AG09309 (cell line): Measurements from ENCODE around the gene DACT3.

ENCODE experiments used
- DNase-seq: peaks from one replicate; pipeline ENCODE4 v3.0.0-alpha.2; 2010; ENCODE audit warnings: low read depth
- H3K4me3 ChIP-seq: 2 replicates; pipeline ENCODE4 v1.5.1; 2011; ENCODE audit warnings: mild to moderate bottlenecking, low read depth, low read length, moderate library complexity; ENCODE audit not compliant: control insufficient read depth
- TF ChIP-seq, protein P1 (sequence below): IDR thresholded peaks from 2 replicates; pipeline ENCODE4 v1.5.1; 2011; ENCODE audit warnings: mild to moderate bottlenecking, low read depth, low read length, inconsistent platforms; ENCODE audit not compliant: insufficient read depth, control insufficient read depth; ENCODE audit errors: missing control alignments

DACT3 gene

DNA sequence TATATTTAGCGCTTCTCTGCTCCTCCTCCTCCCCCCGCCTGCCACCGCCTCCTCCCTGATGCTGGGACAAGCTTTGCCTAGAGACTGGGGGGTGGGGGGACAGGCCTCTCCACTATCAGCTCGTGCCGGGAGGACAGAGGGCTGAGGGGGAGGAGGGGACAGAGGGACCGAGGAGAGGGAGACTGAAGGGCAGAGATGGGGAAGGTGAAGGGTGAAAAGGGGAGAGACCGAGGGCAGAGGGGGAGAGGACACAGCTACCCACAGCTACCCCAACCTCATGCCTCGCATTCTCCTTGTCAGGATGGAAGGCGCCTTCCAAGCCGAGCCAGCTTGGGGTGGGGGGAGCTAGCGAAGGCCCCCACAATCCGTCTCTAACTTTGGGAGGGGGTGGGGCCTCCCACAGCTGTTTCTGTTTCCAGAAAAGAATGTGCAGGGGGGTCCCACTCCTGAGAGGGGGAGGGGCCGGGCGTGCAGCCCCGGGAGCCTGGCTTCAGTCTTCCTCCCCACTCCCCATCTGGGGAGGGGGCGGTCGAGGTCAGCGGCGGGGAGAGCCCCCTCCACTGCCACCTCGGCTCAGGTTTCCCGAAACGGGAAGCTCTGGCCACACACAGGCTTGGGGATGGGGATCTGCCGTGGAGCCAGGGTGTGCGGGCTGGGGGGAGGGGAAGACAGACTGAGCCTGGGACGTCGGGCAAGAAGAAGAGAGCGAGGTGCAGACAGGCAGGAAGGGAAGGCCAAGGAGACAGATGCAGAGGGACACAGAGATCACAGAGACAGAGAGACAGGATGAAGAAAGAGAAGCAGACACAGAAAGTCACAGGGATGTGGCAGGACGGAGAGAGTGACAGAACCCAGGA, 1.6 kb downstream of the DACT3 start:
- TF ChIP-seq, protein P1, sequence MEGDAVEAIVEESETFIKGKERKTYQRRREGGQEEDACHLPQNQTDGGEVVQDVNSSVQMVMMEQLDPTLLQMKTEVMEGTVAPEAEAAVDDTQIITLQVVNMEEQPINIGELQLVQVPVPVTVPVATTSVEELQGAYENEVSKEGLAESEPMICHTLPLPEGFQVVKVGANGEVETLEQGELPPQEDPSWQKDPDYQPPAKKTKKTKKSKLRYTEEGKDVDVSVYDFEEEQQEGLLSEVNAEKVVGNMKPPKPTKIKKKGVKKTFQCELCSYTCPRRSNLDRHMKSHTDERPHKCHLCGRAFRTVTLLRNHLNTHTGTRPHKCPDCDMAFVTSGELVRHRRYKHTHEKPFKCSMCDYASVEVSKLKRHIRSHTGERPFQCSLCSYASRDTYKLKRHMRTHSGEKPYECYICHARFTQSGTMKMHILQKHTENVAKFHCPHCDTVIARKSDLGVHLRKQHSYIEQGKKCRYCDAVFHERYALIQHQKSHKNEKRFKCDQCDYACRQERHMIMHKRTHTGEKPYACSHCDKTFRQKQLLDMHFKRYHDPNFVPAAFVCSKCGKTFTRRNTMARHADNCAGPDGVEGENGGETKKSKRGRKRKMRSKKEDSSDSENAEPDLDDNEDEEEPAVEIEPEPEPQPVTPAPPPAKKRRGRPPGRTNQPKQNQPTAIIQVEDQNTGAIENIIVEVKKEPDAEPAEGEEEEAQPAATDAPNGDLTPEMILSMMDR, result no peak
- DNase-seq, result no peak
- peak overlapping the region; percentile 54 for H3K4me3 ChIP-seq

- TF ChIP-seq, protein P1, result no peak
- DNase-seq, result no peak
- no peak overlapping the region for H3K4me3 ChIP-seq
These were observed 4.4 kb downstream of the DACT3 start for GRCh38 chr19:46656541-46656940.

DNA sequence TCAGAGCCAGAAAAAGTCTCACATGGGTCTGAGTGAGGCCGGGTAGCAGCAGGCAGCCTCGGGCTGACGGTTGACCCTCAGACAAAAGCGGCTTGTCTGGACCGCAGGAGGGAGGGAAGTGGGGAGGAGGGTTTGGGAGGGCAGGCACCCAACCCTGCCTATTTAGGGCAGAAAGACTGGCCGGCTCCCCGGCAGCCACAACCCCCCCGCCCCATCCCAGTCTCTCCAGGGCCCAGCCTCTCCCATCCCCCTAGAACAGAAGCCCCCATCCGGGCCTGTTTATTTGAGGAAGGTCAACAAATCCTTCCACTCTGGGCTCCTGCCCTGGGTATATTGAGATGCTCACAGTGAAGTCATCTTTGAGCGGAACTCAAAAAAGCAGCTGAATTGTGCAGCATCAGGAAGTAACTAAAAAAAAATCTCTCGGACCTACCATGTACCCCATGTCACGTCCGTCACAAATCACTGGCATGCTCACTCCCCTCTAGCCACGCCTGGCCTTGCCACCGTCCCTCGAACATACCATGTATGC, 6.3 kb downstream of the DACT3 start:
- TF ChIP-seq, protein P1, result no peak
- no peak for DNase-seq
- no peak overlapping the region for H3K4me3 ChIP-seq

DNA sequence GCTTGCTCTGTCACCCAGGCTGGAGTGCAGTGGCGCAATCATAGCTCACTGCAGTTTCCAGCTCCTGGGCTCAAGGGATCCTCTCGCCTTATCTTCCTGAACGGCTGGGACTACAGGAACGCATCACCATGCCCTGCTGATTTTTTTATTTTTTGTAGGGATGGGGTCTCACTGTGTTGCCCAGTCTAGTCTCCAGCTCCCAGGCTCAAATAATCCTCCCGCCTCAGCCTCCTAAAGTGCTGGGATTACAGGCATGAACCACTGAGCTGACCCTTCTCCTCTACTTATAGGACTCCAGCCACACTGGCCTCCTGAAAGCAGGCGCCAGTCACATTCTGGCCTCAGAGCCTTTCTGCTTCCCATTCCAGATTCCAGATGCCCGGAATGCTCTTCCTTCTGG, 10.5 kb downstream of the DACT3 start:
- no peak overlapping the region for H3K4me3 ChIP-seq
- TF ChIP-seq, protein P1, result no peak
- DNase-seq, result no peak

DNA sequence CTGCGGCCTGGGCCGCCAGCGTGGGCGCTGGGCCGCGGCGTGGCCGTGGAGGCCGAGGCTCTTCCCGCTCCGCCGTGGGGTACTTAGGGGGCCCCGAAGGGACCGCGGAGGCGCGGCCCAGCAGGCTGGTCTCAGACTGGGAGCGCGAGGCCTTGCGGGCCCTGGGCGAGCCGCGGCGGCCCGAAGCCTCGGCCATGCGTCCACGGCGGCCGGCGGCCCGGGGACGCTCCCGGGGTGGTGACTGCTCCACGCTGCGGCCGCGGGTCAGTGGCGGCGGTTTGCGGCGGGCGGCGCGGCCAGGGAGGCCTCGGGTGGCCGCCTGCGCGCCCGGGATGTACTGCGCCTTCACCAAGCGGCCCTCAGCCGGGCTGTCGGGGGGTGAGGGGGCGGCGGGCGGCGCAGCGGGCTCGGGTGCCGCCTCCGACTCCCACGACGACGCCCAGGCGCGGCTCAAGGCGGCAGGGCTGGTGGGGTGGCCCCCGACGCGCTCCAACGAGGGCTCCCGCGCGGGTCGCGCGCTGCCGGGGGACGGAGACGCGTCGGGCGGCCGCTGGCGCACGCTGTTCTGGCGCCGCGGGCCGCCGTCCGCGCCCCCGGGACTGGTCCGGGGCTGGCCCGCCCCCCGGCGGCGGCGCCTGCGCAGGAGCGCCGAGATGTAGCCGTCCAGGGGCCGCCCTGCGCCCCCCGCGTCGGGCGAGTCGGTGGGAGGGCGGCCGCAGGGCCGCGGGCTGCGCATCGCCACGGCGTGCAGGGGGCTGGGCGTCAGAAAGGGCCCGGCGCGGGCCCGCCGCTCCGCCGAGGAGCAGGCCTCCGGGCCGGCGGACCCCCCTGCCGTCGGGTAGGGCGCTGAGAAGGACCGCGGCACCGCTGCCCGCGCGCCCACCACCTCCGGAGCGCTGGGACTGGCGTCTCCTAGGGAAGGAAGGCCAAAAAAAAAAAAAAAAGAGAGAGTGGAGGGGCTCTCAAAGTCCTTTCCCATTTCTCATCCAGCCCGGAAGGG, 11.7 kb downstream of the DACT3 start:
- TF ChIP-seq, protein P1, result no peak
- DNase-seq, result no peak
- no peak overlapping the region for H3K4me3 ChIP-seq
